ENCODE results near the gene NEBL.

The NEBL gene

DNA sequence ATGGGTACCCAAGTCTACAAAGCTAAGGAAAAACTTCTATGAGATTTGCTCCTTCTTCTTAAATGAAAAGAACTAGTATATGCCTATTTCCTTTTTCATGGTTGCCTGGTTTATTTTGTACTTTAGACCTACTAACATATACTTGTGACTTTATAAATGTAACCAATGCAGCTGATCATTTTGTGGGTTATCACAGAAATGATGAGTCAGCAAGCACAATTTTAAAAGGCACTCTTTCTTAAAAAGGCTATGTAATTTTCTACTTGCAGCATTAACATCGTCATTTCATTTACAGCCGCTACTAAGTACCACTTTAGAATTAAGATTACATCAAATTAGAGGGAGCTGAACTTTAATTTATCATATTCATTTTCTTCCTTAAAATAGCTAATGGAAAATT is 13.6 kb downstream of the NEBL start:
- Histone ChIP-seq H3K36me3 (peaks cover 0 to 7% (median 0%) of the 10 kb centered on the region in 3 donors), H3K9me3 (no peaks in the 10 kb centered on the region), H3K4me1 (no peaks in the 10 kb centered on the region), H3K27me3 (no peaks in the 10 kb centered on the region), H3K27ac (no peak overlapping the region), H3K4me3 (no peak overlapping the region)
- TF ChIP-seq CTCF (IDR thresholded peaks at IDR 0.05): no peak
- intact Hi-C loops (cut with DNase I; ENCODE audit: low total_unique reads): no loop called here
- DNase-seq: no peak

- H3K27me3 ChIP-seq: no peaks in the 10 kb centered on the region
- no peaks in the 10 kb centered on the region for H3K9me3 ChIP-seq
- no peak overlapping the region for H3K4me3 ChIP-seq
- no peak for DNase-seq
- H3K36me3 ChIP-seq: peaks cover 0 to 7% (median 0%) of the 10 kb centered on the region in 3 donors
- H3K4me1 ChIP-seq: no peaks in the 10 kb centered on the region
- intact Hi-C loops (cut with DNase I; ENCODE audit: low total_unique reads): no loop called here
- no peak for TF ChIP-seq CTCF (IDR thresholded peaks at IDR 0.05)
- no peak overlapping the region for H3K27ac ChIP-seq
Observed at GRCh38 chr10:20882091-20882490, 15.0 kb downstream of the NEBL start.

DNA sequence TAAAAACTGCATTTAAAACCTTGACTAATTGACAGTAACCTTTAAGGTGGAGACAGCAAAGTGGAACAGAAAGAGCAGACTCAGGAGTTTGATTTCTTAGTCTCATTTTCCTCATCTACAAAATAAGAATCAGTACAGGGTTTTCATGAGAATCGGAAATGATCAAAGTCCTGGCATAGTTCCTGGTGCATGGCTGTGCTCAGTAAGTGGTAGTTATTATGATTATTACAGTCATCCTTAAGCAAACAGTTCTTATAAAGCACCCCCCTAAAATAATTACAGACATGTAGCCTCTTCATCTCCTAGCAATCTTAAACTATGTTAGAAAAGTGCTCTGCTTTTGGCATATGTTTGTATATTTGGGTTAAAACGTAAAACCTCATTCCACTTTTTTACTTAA is 18.0 kb downstream of the NEBL start:
- Histone ChIP-seq H3K4me1 (no peaks in the 10 kb centered on the region), H3K27ac (no peak overlapping the region), H3K4me3 (no peak overlapping the region), H3K27me3 (no peaks in the 10 kb centered on the region), H3K9me3 (no peaks in the 10 kb centered on the region), H3K36me3 (peaks cover 0 to 7% (median 0%) of the 10 kb centered on the region in 3 donors)
- TF ChIP-seq CTCF (IDR thresholded peaks at IDR 0.05): no peak
- intact Hi-C loops (cut with DNase I; ENCODE audit: low total_unique reads): no loop called here
- no peak for DNase-seq

- intact Hi-C loops (cut with DNase I; ENCODE audit: low total_unique reads): no loop called here
- H3K9me3 ChIP-seq: no peaks in the 10 kb centered on the region
- H3K27ac ChIP-seq: no peak overlapping the region
- H3K36me3 ChIP-seq: peaks cover 0 to 7% (median 0%) of the 10 kb centered on the region in 3 donors
- no peaks in the 10 kb centered on the region for H3K4me1 ChIP-seq
- H3K27me3 ChIP-seq: no peaks in the 10 kb centered on the region
- no peak for TF ChIP-seq CTCF (IDR thresholded peaks at IDR 0.05)
- H3K4me3 ChIP-seq: no peak overlapping the region
- no peak for DNase-seq
Observed at GRCh38 chr10:20877986-20878983, 18.8 kb downstream of the NEBL start.

- no peak overlapping the region for H3K4me3 ChIP-seq
- no peaks in the 10 kb centered on the region for H3K27me3 ChIP-seq
- intact Hi-C loops (cut with DNase I; ENCODE audit: low total_unique reads): no loop called here
Observed at GRCh38 chr10:20877554-20877953, 19.6 kb downstream of the NEBL start.

More at GRCh38 chr10:20877554-20877953, 19.6 kb downstream of the NEBL start:
- no peak for DNase-seq
- no peaks in the 10 kb centered on the region for H3K9me3 ChIP-seq
- no peak overlapping the region for H3K27ac ChIP-seq
- TF ChIP-seq CTCF (IDR thresholded peaks at IDR 0.05): no peak
- H3K36me3 ChIP-seq: peaks cover 0 to 7% (median 0%) of the 10 kb centered on the region in 3 donors
- H3K4me1 ChIP-seq: no peaks in the 10 kb centered on the region
